HepG2 (cell line): ENCODE data around the gene ENPP1. TPM values are rescaled to one million over a fixed set of nuclear protein-coding genes. Genes with fewer than 3 reads are reported as not detected.

Experiments used
- CREB1 ChIP-seq, 2 experiments: fragments of 450-650 bp in 1 of 2; IDR thresholded peaks; 2 replicates each; pipeline ENCODE4 v1.6.1; 2016 to 2017; ENCODE audit warnings: control low read depth in 1 of 2, mild to moderate bottlenecking in 1 of 2, missing compliant biosample characterization in 1 of 2, missing genetic modification characterization in 1 of 2
- DBP ChIP-seq: sonication (generic); formaldehyde crosslinking; IDR thresholded peaks from 2 replicates; pipeline ENCODE4 v1.4.0; 2020; ENCODE audit warnings: missing genetic modification reagents; ENCODE audit errors: not compliant biosample characterization
- E2F2 ChIP-seq: sonication (generic); formaldehyde crosslinking; IDR thresholded peaks from 2 replicates; pipeline ENCODE4 v1.4.0; 2020; ENCODE audit warnings: missing genetic modification reagents, borderline replicate concordance
- GATAD2A ChIP-seq: IDR thresholded peaks from 2 replicates; pipeline ENCODE4 v1.6.1; 2016
- HOMEZ ChIP-seq: IDR thresholded peaks from 2 replicates; pipeline ENCODE4 v1.6.1; 2016; ENCODE audit warnings: low read depth
- KDM3A ChIP-seq: IDR thresholded peaks from 2 replicates; pipeline ENCODE4 v1.6.1; 2018; ENCODE audit warnings: low read depth, missing compliant biosample characterization
- LCORL ChIP-seq, 2 experiments: fragments of 450-650 bp in 1 of 2; sonication (generic) in 1 of 2; formaldehyde crosslinking in 1 of 2; IDR thresholded peaks; 2 replicates each; pipeline versions ENCODE4 v1.5.0 to v1.6.1; 2017 to 2020; ENCODE audit warnings: antibody characterized with exemption in 1 of 2, missing genetic modification reagents in 1 of 2
- NR2F6 ChIP-seq, 2 experiments: IDR thresholded peaks; 2 replicates each; pipeline ENCODE4 v1.6.1; 2016; ENCODE audit warnings: antibody characterized with exemption in 1 of 2, mild to moderate bottlenecking in 1 of 2
- NR3C1 ChIP-seq: sonication (generic); formaldehyde crosslinking; IDR thresholded peaks from 2 replicates; pipeline ENCODE4 v1.4.0; 2020; ENCODE audit warnings: missing genetic modification reagents
- PHF5A ChIP-seq: IDR thresholded peaks from one replicate; pipeline ENCODE4 v1.6.1; 2018; ENCODE audit warnings: low read depth, missing genetic modification reagents; ENCODE audit not compliant: unreplicated experiment
- SMC3 ChIP-seq: IDR thresholded peaks from 2 replicates; pipeline ENCODE4 v1.6.1; 2011; ENCODE audit warnings: low read length, improper control_type of control experiment
- TFE3 ChIP-seq: IDR thresholded peaks from 2 replicates; pipeline ENCODE4 v1.6.1; 2016
- TGIF2 ChIP-seq: IDR thresholded peaks from 2 replicates; pipeline ENCODE4 v1.6.1; 2016; ENCODE audit warnings: control low read depth, missing compliant biosample characterization
- ZGPAT ChIP-seq: IDR thresholded peaks from 2 replicates; pipeline ENCODE4 v1.6.1; 2016; ENCODE audit warnings: mild to moderate bottlenecking
- ZMAT5 ChIP-seq: sonication (generic); formaldehyde crosslinking; IDR thresholded peaks from 2 replicates; pipeline ENCODE4 v1.5.0; 2020; ENCODE audit warnings: mild to moderate bottlenecking, low read depth, missing genetic modification reagents, borderline replicate concordance
- ZNF331 ChIP-seq: sonication (generic); formaldehyde crosslinking; IDR thresholded peaks from 2 replicates; pipeline ENCODE4 v1.4.0; 2020; ENCODE audit warnings: missing genetic modification reagents
- ZNF550 ChIP-seq: sonication (generic); formaldehyde crosslinking; IDR thresholded peaks from 2 replicates; pipeline ENCODE4 v1.4.0; 2020; ENCODE audit warnings: mild to moderate bottlenecking, missing genetic modification reagents, borderline replicate concordance
- ZNF614 ChIP-seq: IDR thresholded peaks from 2 replicates; pipeline ENCODE4 v1.6.1; 2018; ENCODE audit warnings: missing biosample characterization, missing genetic modification reagents, inconsistent platforms, borderline replicate concordance
- ZNF691 ChIP-seq: sonication (generic); formaldehyde crosslinking; IDR thresholded peaks from 2 replicates; pipeline ENCODE4 v1.4.0; 2020; ENCODE audit warnings: missing genetic modification reagents, low read depth, mild to moderate bottlenecking, borderline replicate concordance
- ZNF713 ChIP-seq: sonication (generic); formaldehyde crosslinking; IDR thresholded peaks from 2 replicates; pipeline ENCODE4 v1.4.0; 2020; ENCODE audit warnings: mild to moderate bottlenecking, missing genetic modification reagents
- ZNF724P ChIP-seq: sonication (generic); formaldehyde crosslinking; IDR thresholded peaks from 2 replicates; pipeline ENCODE4 v1.8.0; 2022; ENCODE audit warnings: missing genetic modification reagents, borderline replicate concordance
- polyA plus RNA-seq, 8 experiments: library from polyadenylated mRNA; depleted of rRNA in 3 of 8; stranded (reverse) in 7 of 8; unstranded in 1 of 8; fragments of >200 nt; fragmentation: Illumina TruSeq in 4 of 8; extraction: Trizol in 4 of 8; gene quantifications; 2 replicates each; pipeline versions ENCODE4 v1.2.1 to v1.2.3, GENCODE V29; 2011 to 2016; ENCODE audit warnings: low read depth in 4 of 8, missing spikeins in 1 of 8, mixed read lengths in 1 of 8; ENCODE audit not compliant: insufficient read depth in 1 of 8
- total RNA-seq, 5 experiments: library from RNA; depleted of rRNA; stranded (reverse); fragments of >200 nt; fragmentation: Illumina TruSeq; extraction: Trizol; gene quantifications; 2 replicates each; pipeline ENCODE4 v1.2.3, GENCODE V29; 2016; ENCODE audit warnings: low read depth in 1 of 5

ENPP1 gene
- total and polyA plus RNA-seq, 2 of the 13 experiments (the other 11 are each of a cell fraction or from before 2014, with no cell fraction given): 56.5 to 160 TPM

GRCh38 chr6:131909408-131910218, 101.8 kb downstream of the ENPP1 start (continued):
- TF ChIP-seq ZNF550 (CRISPR knock-in tag) (no peak), SMC3 (peak; percentile 96), CREB1 (IDR thresholded peaks at IDR 0.05) (no peak), CREB1 (CRISPR knock-in tag; IDR thresholded peaks at IDR 0.05) (peak; percentile 33; the same call in 1 of the 2 replicates), GATAD2A (CRISPR knock-in tag) (peak; percentile 53), NR3C1 (CRISPR knock-in tag) (no peak), ZNF713 (CRISPR knock-in tag) (no peak), DBP (CRISPR knock-in tag) (no peak), TFE3 (CRISPR knock-in tag) (peak; percentile 35; the same call in 1 of the 2 replicates), NR2F6 (IDR thresholded peaks at IDR 0.05) (0 out of 2 replicates have a peak, but pooled peaks have one; percentile 17), NR2F6 (CRISPR knock-in tag; IDR thresholded peaks at IDR 0.05) (no peak), E2F2 (CRISPR knock-in tag) (no peak), LCORL (IDR thresholded peaks at IDR 0.05) (no peak), LCORL (CRISPR knock-in tag; IDR thresholded peaks at IDR 0.05) (no peak), HOMEZ (CRISPR knock-in tag) (0 out of 2 replicates have a peak, but pooled peaks have one; percentile 24), ZGPAT (CRISPR knock-in tag) (peak; percentile 52; the same call in 1 of the 2 replicates), ZNF691 (no peak), TGIF2 (CRISPR knock-in tag) (no peak), KDM3A (CRISPR knock-in tag) (peak; percentile 65; the same call in 1 of the 2 replicates), ZNF331 (no peak), ZMAT5 (no peak), PHF5A (no peak), ZNF614 (CRISPR knock-in tag) (0 out of 2 replicates have a peak, but pooled peaks have one; percentile 2), ZNF724P (CRISPR knock-in tag) (no peak)
